OCI-LY3 (cell line): ENCODE results near the gene SDC4.

Source experiments
- EZH2phosphoT487 ChIP-seq: fragments of 200-600 bp; shearing (Covaris generic); IDR thresholded peaks from 2 replicates; pipeline ENCODE4 v1.6.1; 2018; ENCODE audit warnings: antibody characterized with exemption, mixed run types, low read depth
- TF ChIP-seq, protein P1 (sequence below): fragments of 200-600, 300-600 bp; sonication (generic); IDR thresholded peaks from 2 replicates; pipeline ENCODE4 v1.5.1; 2014; ENCODE audit warnings: antibody characterized with exemption, low read length, low read depth

DNA sequence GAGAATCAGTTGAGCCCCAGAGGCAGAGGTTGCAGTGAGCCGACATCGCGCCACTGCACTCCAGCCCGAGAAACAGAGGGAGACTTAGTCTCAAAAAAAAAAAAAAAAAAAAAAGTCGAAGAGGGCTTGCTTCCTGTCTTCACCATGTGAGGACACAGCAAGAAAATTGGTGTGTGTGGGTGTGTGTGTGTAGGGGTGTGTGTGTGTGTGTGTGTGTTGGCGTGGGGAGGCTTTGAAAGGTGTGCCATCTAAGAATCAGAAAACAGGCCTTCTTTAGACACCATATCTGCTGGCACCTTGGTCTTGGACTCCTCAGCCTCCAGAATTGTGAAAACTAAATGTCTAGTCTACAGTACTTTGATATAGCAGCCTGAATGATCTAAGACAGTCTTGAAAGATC is 48.4 kb downstream of the SDC4 start:
- TF ChIP-seq, protein P1, sequence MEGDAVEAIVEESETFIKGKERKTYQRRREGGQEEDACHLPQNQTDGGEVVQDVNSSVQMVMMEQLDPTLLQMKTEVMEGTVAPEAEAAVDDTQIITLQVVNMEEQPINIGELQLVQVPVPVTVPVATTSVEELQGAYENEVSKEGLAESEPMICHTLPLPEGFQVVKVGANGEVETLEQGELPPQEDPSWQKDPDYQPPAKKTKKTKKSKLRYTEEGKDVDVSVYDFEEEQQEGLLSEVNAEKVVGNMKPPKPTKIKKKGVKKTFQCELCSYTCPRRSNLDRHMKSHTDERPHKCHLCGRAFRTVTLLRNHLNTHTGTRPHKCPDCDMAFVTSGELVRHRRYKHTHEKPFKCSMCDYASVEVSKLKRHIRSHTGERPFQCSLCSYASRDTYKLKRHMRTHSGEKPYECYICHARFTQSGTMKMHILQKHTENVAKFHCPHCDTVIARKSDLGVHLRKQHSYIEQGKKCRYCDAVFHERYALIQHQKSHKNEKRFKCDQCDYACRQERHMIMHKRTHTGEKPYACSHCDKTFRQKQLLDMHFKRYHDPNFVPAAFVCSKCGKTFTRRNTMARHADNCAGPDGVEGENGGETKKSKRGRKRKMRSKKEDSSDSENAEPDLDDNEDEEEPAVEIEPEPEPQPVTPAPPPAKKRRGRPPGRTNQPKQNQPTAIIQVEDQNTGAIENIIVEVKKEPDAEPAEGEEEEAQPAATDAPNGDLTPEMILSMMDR: no peak
- no peak for TF ChIP-seq EZH2phosphoT487
